ENCODE measurements around the gene MCCC1. TPM values are rescaled to one million over a fixed set of nuclear protein-coding genes. Genes with fewer than 3 reads are reported as not detected.
A peak's percentile ranks its signal among the peaks of the same experiment; 100 is the strongest.

Gene MCCC1
- total RNA-seq, 1 experiment from 2014 or later: 19.8 TPM

- Histone ChIP-seq H3K27me3 (no peaks in the 10 kb centered on the region), H3K36me3 (no peaks in the 10 kb centered on the region), H3K4me3 (peak within 1 kb of the TSS; percentile 91), H3K9me3 (no peaks in the 10 kb centered on the region)
- peak; percentile 93 for DNase-seq
Measured at GRCh38 chr3:182980204-182981037, 118.9 kb downstream of the MCCC1 start, which contains the start of gene DCUN1D1. Gene DCUN1D1 (minus strand): TSS chr3:182980538. CDS start chr3:182980489, 49 bp downstream.

- Histone ChIP-seq H3K4me3 (peak overlapping the region; percentile 91), H3K9me3 (no peaks in the 10 kb centered on the region), H3K36me3 (no peaks in the 10 kb centered on the region), H3K27me3 (no peaks in the 10 kb centered on the region)
- peak; percentile 28 for DNase-seq
Measured at GRCh38 chr3:182979674-182980191, 119.6 kb downstream of the MCCC1 start.

- Histone ChIP-seq H3K4me3 (peak overlapping the region; percentile 91), H3K27me3 (no peaks in the 10 kb centered on the region), H3K9me3 (no peaks in the 10 kb centered on the region), H3K36me3 (no peaks in the 10 kb centered on the region)
- no peak for DNase-seq
Measured at GRCh38 chr3:182979103-182979673, 120.1 kb downstream of the MCCC1 start.

GRCh38 chr3:182978387-182978786 lies 120.9 kb downstream of the MCCC1 start:
- H3K9me3 ChIP-seq: no peaks in the 10 kb centered on the region
- no peak for DNase-seq
- no peak overlapping the region for H3K4me3 ChIP-seq
- no peaks in the 10 kb centered on the region for H3K27me3 ChIP-seq
- H3K36me3 ChIP-seq: no peaks in the 10 kb centered on the region

- no peaks in the 10 kb centered on the region for H3K27me3 ChIP-seq
- 0 out of 2 replicates have a peak, but pooled peaks cover 2% of the 10 kb centered on the region for H3K36me3 ChIP-seq
- no peak overlapping the region for H3K4me3 ChIP-seq
- H3K9me3 ChIP-seq: no peaks in the 10 kb centered on the region
- no peak for DNase-seq
Measured at GRCh38 chr3:182973047-182973446, 126.2 kb downstream of the MCCC1 start.

GRCh38 chr3:182972387-182972786 lies 126.9 kb downstream of the MCCC1 start:
- no peaks in the 10 kb centered on the region for H3K27me3 ChIP-seq
- no peaks in the 10 kb centered on the region for H3K9me3 ChIP-seq
- 0 out of 2 replicates have a peak, but pooled peaks cover 2% of the 10 kb centered on the region for H3K36me3 ChIP-seq
- DNase-seq: no peak
- H3K4me3 ChIP-seq: no peak overlapping the region

- no peak overlapping the region for H3K4me3 ChIP-seq
- DNase-seq: no peak
- 0 out of 2 replicates have a peak, but pooled peaks cover 2% of the 10 kb centered on the region for H3K36me3 ChIP-seq
- H3K27me3 ChIP-seq: no peaks in the 10 kb centered on the region
- H3K9me3 ChIP-seq: no peaks in the 10 kb centered on the region
Measured at GRCh38 chr3:182971637-182972036, 127.7 kb downstream of the MCCC1 start.

GRCh38 chr3:182970811-182971418 lies 128.4 kb downstream of the MCCC1 start:
- Histone ChIP-seq H3K9me3 (no peaks in the 10 kb centered on the region), H3K4me3 (no peak overlapping the region), H3K27me3 (no peaks in the 10 kb centered on the region), H3K36me3 (0 out of 2 replicates have a peak, but pooled peaks cover 2% of the 10 kb centered on the region)
- no peak for DNase-seq

GRCh38 chr3:182969853-182970252 lies 129.4 kb downstream of the MCCC1 start:
- Histone ChIP-seq H3K4me3 (no peak overlapping the region), H3K9me3 (no peaks in the 10 kb centered on the region), H3K27me3 (no peaks in the 10 kb centered on the region), H3K36me3 (0 out of 2 replicates have a peak, but pooled peaks cover 2% of the 10 kb centered on the region)
- DNase-seq: no peak

GRCh38 chr3:182969277-182969676 lies 130.0 kb downstream of the MCCC1 start:
- no peak overlapping the region for H3K4me3 ChIP-seq
- H3K27me3 ChIP-seq: no peaks in the 10 kb centered on the region
- no peak for DNase-seq
- no peaks in the 10 kb centered on the region for H3K9me3 ChIP-seq
- H3K36me3 ChIP-seq: peaks cover 2% of the 10 kb centered on the region

- H3K27me3 ChIP-seq: no peaks in the 10 kb centered on the region
- DNase-seq: no peak
- H3K36me3 ChIP-seq: peaks cover 7% of the 10 kb centered on the region
- no peaks in the 10 kb centered on the region for H3K9me3 ChIP-seq
- H3K4me3 ChIP-seq: no peak overlapping the region
Measured at GRCh38 chr3:182967218-182968204, 131.8 kb downstream of the MCCC1 start.

- no peaks in the 10 kb centered on the region for H3K27me3 ChIP-seq
- no peaks in the 10 kb centered on the region for H3K9me3 ChIP-seq
- no peak for DNase-seq
- peaks cover 15% of the 10 kb centered on the region for H3K36me3 ChIP-seq
- no peak overlapping the region for H3K4me3 ChIP-seq
Measured at GRCh38 chr3:182965861-182966366, 133.4 kb downstream of the MCCC1 start.

Other genes starting within 250 kb of the MCCC1 start
- gene DCUN1D1, start 119.0 kb downstream of the MCCC1 start, total RNA-seq (2014; rRNA removed; shearing (Covaris generic); ENCODE audit: low replicate concordance): 7.0 and 8.6 TPM in 2 replicates
- 0.53 TPM in 1 of 2 replicates, not detected in the other for gene LAMP3, start 63.2 kb upstream of the MCCC1 start, total RNA-seq (2014; rRNA removed; shearing (Covaris generic); ENCODE audit: low replicate concordance)
- 0.36 and 5.4 TPM in 2 replicates for gene B3GNT5, start 153.8 kb upstream of the MCCC1 start, total RNA-seq (2014; rRNA removed; shearing (Covaris generic); ENCODE audit: low replicate concordance)